ENCODE data around the gene DEPDC5.

DEPDC5 gene

DNA sequence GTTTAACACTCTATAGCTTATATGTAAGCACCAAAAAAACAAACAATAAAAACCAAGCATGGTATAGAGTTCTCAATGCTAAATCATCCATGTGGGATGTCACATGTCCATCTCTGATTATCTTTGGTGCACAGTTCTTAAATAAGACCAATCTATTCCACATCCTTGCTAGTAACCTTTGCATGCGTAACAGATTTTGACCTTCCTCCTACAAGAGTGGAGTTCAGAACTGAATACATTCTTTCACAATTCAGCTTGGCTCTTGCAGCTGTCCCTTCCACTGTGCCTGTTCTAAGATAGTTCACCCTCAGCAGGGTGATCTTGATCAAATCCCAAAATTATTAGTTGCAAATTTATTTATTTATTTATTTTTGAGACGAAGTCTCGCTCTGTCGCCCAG lies 25.0 kb upstream of the DEPDC5 start:
- TF ChIP-seq, protein P1, sequence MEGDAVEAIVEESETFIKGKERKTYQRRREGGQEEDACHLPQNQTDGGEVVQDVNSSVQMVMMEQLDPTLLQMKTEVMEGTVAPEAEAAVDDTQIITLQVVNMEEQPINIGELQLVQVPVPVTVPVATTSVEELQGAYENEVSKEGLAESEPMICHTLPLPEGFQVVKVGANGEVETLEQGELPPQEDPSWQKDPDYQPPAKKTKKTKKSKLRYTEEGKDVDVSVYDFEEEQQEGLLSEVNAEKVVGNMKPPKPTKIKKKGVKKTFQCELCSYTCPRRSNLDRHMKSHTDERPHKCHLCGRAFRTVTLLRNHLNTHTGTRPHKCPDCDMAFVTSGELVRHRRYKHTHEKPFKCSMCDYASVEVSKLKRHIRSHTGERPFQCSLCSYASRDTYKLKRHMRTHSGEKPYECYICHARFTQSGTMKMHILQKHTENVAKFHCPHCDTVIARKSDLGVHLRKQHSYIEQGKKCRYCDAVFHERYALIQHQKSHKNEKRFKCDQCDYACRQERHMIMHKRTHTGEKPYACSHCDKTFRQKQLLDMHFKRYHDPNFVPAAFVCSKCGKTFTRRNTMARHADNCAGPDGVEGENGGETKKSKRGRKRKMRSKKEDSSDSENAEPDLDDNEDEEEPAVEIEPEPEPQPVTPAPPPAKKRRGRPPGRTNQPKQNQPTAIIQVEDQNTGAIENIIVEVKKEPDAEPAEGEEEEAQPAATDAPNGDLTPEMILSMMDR (IDR thresholded peaks at IDR 0.05; ENCODE audit: borderline replicate concordance, control extremely low read depth, extremely low read depth, insufficient read depth, missing control alignments) = no peak
- in situ Hi-C loops (cut with MboI; ENCODE audit: low sequenced_read_pairs, unreplicated experiment) = no loop called here
- DNase-seq (ENCODE audit: low spot score) = no peak

DNA sequence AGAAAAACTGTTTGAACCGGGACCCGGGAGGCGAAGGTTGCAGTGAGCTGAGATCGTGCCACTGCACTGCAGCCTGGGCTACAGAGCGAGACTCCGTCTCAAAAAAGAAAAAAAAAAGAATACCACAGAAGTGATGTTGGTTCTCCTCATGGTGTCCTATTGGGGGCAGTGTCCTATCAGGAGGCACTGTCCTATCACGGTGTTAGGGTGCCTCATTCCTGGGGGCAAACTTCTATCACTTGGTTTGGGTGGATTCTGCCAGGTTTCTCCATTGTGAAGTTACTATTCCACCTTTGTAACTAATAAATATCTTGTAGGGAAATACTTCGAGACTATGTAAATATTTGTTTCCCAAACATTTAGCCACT lies 23.5 kb upstream of the DEPDC5 start:
- no peak for DNase-seq (ENCODE audit: low spot score)
- in situ Hi-C loops (cut with MboI; ENCODE audit: low sequenced_read_pairs, unreplicated experiment) = no loop called here
- TF ChIP-seq, protein P1 (IDR thresholded peaks at IDR 0.05; ENCODE audit: borderline replicate concordance, control extremely low read depth, extremely low read depth, insufficient read depth, missing control alignments) = peak; percentile 12

DNA sequence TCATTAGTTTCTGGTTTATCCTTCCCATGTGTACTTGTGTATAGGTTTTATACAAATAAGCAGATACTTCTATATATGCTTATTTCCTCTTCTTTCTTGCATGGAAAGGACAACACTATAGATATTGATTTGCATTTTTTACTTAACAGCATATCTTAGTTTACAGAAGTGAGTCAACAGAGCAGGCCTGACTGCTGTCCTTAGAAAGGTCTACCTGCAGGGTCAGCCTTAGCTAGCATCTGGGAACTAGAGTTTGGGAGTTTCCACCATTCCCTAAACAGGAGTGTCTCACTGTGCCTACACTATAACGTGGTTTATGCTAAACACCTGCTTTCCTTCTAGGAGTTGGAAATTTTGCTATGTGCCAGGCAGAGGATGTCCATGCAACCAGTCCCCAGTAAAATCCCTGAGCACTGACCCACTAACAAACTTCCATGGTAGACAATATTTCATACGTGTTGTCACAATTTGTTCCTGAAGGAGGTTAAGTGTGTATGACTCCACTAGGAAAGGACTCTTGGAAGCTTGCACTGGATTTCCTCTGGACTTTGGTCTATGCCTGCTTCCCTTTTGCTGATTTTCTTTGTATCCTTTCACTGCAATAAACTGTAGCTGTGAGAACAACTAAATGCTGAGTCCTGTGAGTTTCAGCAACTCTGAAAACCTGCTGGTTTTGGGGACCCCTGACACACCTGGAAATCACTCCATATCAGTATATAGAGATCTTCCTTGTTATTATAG lies 21.6 kb upstream of the DEPDC5 start:
- TF ChIP-seq, protein P1 (IDR thresholded peaks at IDR 0.05; ENCODE audit: borderline replicate concordance, control extremely low read depth, extremely low read depth, insufficient read depth, missing control alignments) = no peak
- DNase-seq (ENCODE audit: low spot score) = no peak
- in situ Hi-C loops (cut with MboI; ENCODE audit: low sequenced_read_pairs, unreplicated experiment) = no loop called here

DNA sequence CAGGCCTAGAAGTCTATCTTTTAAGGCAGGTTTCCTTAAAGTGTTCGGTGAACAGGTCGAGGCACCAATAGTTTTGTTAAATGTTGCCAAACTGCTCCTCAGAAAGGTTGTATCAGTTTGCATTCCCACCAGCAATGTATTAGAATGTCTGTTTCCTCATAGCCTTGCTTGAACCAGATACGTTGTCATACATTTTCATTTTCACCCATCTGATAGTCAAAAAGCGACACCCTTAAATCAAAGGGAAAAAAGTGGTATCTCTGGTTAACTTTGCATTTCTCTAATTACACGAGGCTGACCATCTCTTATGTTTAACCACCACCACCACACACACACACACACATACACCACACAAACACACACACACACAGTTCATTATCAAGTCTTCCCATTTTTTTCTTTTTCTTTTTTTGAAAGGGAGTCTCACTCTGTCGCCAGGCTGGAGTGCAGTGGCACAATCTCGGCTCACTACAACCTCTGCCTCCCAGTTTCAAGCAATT lies 20.2 kb upstream of the DEPDC5 start:
- no peak for DNase-seq (ENCODE audit: low spot score)
- TF ChIP-seq, protein P1 (IDR thresholded peaks at IDR 0.05; ENCODE audit: borderline replicate concordance, control extremely low read depth, extremely low read depth, insufficient read depth, missing control alignments) = no peak
- in situ Hi-C loops (cut with MboI; ENCODE audit: low sequenced_read_pairs, unreplicated experiment) = no loop called here

DNA sequence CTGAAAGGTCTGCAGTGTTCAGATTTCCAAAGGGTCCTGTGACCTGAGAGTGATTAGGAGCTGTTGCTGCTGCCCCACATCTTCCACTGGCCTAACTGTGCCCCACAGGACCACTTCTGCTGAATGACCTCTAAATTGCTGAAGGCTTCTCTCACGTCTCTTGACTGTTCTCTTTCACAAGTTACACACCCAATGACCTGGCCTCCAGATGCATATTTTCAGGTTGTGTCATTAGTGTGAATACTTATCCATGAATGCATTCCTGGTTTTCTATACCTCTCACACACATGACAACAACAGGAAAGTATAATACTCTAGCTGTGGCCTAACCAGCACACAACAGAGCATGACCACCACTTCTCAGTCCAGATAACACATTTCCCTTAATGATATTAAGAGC lies 19.3 kb upstream of the DEPDC5 start:
- DNase-seq (ENCODE audit: low spot score) = no peak
- TF ChIP-seq, protein P1 (IDR thresholded peaks at IDR 0.05; ENCODE audit: borderline replicate concordance, control extremely low read depth, extremely low read depth, insufficient read depth, missing control alignments) = no peak

DNA sequence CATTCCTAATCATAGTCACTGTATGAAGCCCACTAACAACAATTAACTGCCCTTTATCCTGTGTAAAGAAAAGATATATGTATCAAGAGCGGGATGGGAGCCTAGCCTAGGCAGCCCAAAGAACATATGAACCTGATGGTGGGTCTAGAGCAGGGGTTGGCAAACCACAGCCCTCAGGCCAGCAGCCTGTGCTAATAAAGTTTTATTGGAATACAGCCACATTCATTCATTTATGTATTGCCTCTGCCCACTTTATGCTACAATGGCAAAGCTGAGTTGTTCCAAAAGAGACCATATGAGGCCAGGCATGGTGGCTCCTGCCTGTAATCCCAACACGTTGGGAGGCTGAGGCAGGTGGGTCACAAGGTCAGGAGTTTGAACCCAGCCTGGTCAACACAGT lies 17.4 kb upstream of the DEPDC5 start:
- DNase-seq (ENCODE audit: low spot score) = no peak
- in situ Hi-C loops (cut with MboI; ENCODE audit: low sequenced_read_pairs, unreplicated experiment) = no loop called here
- TF ChIP-seq, protein P1 (IDR thresholded peaks at IDR 0.05; ENCODE audit: borderline replicate concordance, control extremely low read depth, extremely low read depth, insufficient read depth, missing control alignments) = no peak

More for the DNA sequence above, 19.3 kb upstream of the DEPDC5 start:
- in situ Hi-C loops (cut with MboI; ENCODE audit: low sequenced_read_pairs, unreplicated experiment) = no loop called here

Data from GM13976 (cell line).